WTC11 (cell line): ENCODE measurements around the gene RAD51. TPM values are rescaled to one million over a fixed set of nuclear protein-coding genes. Genes with fewer than 3 reads are reported as not detected.

Experiments
- ATAC-seq: fragments of 200-7000 bp; cut with Tn5 transposase; 2 replicates; pipeline ENCODE4 v1.10.0; 2021; ENCODE audit warnings: mild to moderate bottlenecking, moderate library complexity
- CTCF ChIA-PET: fragments of 300-600 bp; sonication (Branson Sonifier 250); formaldehyde crosslinking; loops from one replicate; lab custom pipeline; 2021; ENCODE audit warnings: antibody characterized with exemption; lab: Charles Lee
- POLR2A ChIA-PET: fragments of 350-600 bp; sonication (Branson Sonifier 250); formaldehyde crosslinking; loops from one replicate; lab custom pipeline; 2021; ENCODE audit warnings: antibody characterized with exemption; lab: Charles Lee
- DNase-seq: peaks from one replicate; pipeline ENCODE4 v3.0.0; 2021; ENCODE audit warnings: low spot score
- H3K27ac Mint-ChIP-seq: 2 replicates; pipeline ENCODE4 v1.8.0; 2021; ENCODE audit warnings: mixed read lengths
- H3K27me3 Mint-ChIP-seq: 2 replicates; pipeline ENCODE4 v1.8.0; 2021; ENCODE audit warnings: low read depth, mild to moderate bottlenecking, moderate library complexity, mixed read lengths
- H3K36me3 Mint-ChIP-seq: 2 replicates; pipeline ENCODE4 v1.8.0; 2021; ENCODE audit warnings: mixed read lengths
- H3K4me1 Mint-ChIP-seq: 2 replicates; pipeline ENCODE4 v1.8.0; 2022; ENCODE audit warnings: mixed read lengths
- H3K4me3 Mint-ChIP-seq: 2 replicates; pipeline ENCODE4 v1.8.0; 2021; ENCODE audit warnings: mild to moderate bottlenecking, moderate library complexity, mixed read lengths
- H3K9me3 Mint-ChIP-seq: 2 replicates; pipeline ENCODE4 v1.8.0; 2021; ENCODE audit warnings: mixed read lengths
- AR ChIP-seq: fragments of 250-450 bp; sonication (Bioruptor Pico); IDR thresholded peaks from 2 replicates; pipeline ENCODE4 v1.9.0; 2021; ENCODE audit warnings: mild to moderate bottlenecking
- ATF2 ChIP-seq: sonication (generic); formaldehyde crosslinking; IDR thresholded peaks from 2 replicates; pipeline ENCODE4 v1.8.1; 2022; ENCODE audit warnings: low read depth, missing genetic modification reagents, borderline replicate concordance
- ATF6 ChIP-seq: sonication (generic); formaldehyde crosslinking; IDR thresholded peaks from 2 replicates; pipeline ENCODE4 v1.8.1; 2023; ENCODE audit warnings: mild to moderate bottlenecking, missing genetic modification reagents
- CDX4 ChIP-seq: fragments of 250-450 bp; sonication (Bioruptor Pico); IDR thresholded peaks from 2 replicates; pipeline ENCODE4 v1.9.0; 2021; ENCODE audit warnings: moderate library complexity, mild to moderate bottlenecking, inconsistent platforms, borderline replicate concordance
- CREB1 ChIP-seq: sonication (generic); formaldehyde crosslinking; IDR thresholded peaks from 2 replicates; pipeline ENCODE4 v1.8.0; 2023; ENCODE audit warnings: mild to moderate bottlenecking, missing genetic modification reagents
- HMGXB4 ChIP-seq: sonication (generic); formaldehyde crosslinking; IDR thresholded peaks from 2 replicates; pipeline ENCODE4 v1.8.1; 2023; ENCODE audit warnings: mild to moderate bottlenecking, moderate library complexity, missing genetic modification reagents
- JAZF1 ChIP-seq: fragments of 250-450 bp; sonication (Bioruptor Pico); IDR thresholded peaks from 2 replicates; pipeline ENCODE4 v1.9.0; 2021; ENCODE audit warnings: moderate library complexity, mild to moderate bottlenecking, inconsistent platforms
- KAT7 ChIP-seq: sonication (generic); formaldehyde crosslinking; IDR thresholded peaks from 2 replicates; pipeline ENCODE4 v1.8.1; 2023; ENCODE audit warnings: missing genetic modification reagents, mild to moderate bottlenecking, borderline replicate concordance
- NFYB ChIP-seq: sonication (generic); formaldehyde crosslinking; conservative IDR thresholded peaks from 2 replicates; pipeline ENCODE4 v1.8.0; 2022; ENCODE audit warnings: low read depth, missing genetic modification reagents
- PRRX2 ChIP-seq: fragments of 250-450 bp; sonication (Bioruptor Pico); IDR thresholded peaks from 2 replicates; pipeline ENCODE4 v1.8.0; 2021; ENCODE audit warnings: mild to moderate bottlenecking
- SOX15 ChIP-seq: fragments of 250-450 bp; sonication (Bioruptor Pico); IDR thresholded peaks from 2 replicates; pipeline ENCODE4 v1.9.0; 2021; ENCODE audit warnings: mild to moderate bottlenecking
- TCF7 ChIP-seq: sonication (generic); formaldehyde crosslinking; IDR thresholded peaks from 2 replicates; pipeline ENCODE4 v1.8.0; 2022; ENCODE audit warnings: mild to moderate bottlenecking, low read depth, missing genetic modification reagents, moderate library complexity
- TP53 ChIP-seq: sonication (generic); formaldehyde crosslinking; IDR thresholded peaks from 2 replicates; pipeline ENCODE4 v1.8.1; 2023; ENCODE audit warnings: mild to moderate bottlenecking, missing genetic modification reagents
- ZNF121 ChIP-seq: sonication (generic); formaldehyde crosslinking; IDR thresholded peaks from 2 replicates; pipeline ENCODE4 v1.8.0; 2023; ENCODE audit warnings: missing genetic modification reagents
- total RNA-seq: library from RNA; stranded (reverse); gene quantifications from 3 replicates; pipeline ENCODE4 v1.2.3, GENCODE V29; 2021
- TF ChIP-seq, protein P1 (sequence below): fragments of 250-450 bp; sonication (Bioruptor Pico); IDR thresholded peaks from 2 replicates; pipeline ENCODE4 v2.1.2; 2022; ENCODE audit warnings: mild to moderate bottlenecking, moderate library complexity

RAD51 gene
- total RNA-seq, 1 experiment from 2014 or later, result 36.4 TPM

- Mint-ChIP-seq H3K36me3 (peaks cover 21% of the 10 kb centered on the region), H3K27ac (no peak overlapping the region), H3K4me3 (no peak overlapping the region), H3K27me3 (no peaks in the 10 kb centered on the region), H3K9me3 (no peaks in the 10 kb centered on the region), H3K4me1 (no peaks in the 10 kb centered on the region)
- CTCF ChIA-PET, result no interaction called here
- POLR2A ChIA-PET, result no interaction called here
- TF ChIP-seq TP53 (no peak), JAZF1 (CRISPR knock-in tag) (no peak)
- TF ChIP-seq, all 79 proteins: peak for 0
- ATAC-seq, result no peak
- no peak for DNase-seq
Measured at GRCh38 chr15:40773496-40773895, 78.5 kb downstream of the RAD51 start.

- DNase-seq, result no peak
- TF ChIP-seq CREB1, result no peak
- TF ChIP-seq, protein P1, sequence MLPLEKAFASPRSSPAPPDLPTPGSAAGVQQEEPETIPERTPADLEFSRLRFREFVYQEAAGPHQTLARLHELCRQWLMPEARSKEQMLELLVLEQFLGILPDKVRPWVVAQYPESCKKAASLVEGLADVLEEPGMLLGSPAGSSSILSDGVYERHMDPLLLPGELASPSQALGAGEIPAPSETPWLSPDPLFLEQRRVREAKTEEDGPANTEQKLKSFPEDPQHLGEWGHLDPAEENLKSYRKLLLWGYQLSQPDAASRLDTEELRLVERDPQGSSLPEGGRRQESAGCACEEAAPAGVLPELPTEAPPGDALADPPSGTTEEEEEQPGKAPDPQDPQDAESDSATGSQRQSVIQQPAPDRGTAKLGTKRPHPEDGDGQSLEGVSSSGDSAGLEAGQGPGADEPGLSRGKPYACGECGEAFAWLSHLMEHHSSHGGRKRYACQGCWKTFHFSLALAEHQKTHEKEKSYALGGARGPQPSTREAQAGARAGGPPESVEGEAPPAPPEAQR, result no peak
- TF ChIP-seq ATF6 (CRISPR knock-in tag), result no peak
- no peak for TF ChIP-seq CDX4 (CRISPR knock-in tag)
- no peak for TF ChIP-seq KAT7 (CRISPR knock-in tag)
- no peak for TF ChIP-seq HMGXB4 (CRISPR knock-in tag)
- TF ChIP-seq PRRX2, result no peak
- no peak for TF ChIP-seq SOX15 (CRISPR knock-in tag)
- no peak for TF ChIP-seq NFYB (CRISPR knock-in tag)
- TF ChIP-seq ATF2 (CRISPR knock-in tag), result no peak
- TF ChIP-seq TCF7 (CRISPR knock-in tag), result no peak
- no peak for TF ChIP-seq TP53
- no peak for TF ChIP-seq ZNF121
- TF ChIP-seq AR (CRISPR knock-in tag), result no peak
- TF ChIP-seq, all 79 proteins: peak for 0
- H3K36me3 Mint-ChIP-seq, result peaks cover 22% of the 10 kb centered on the region
- ChIA-PET CTCF (no interaction called here), POLR2A (no interaction called here)
- H3K27me3 Mint-ChIP-seq, result no peaks in the 10 kb centered on the region
- H3K27ac Mint-ChIP-seq, result no peak overlapping the region
- no peaks in the 10 kb centered on the region for H3K4me1 Mint-ChIP-seq
- ATAC-seq, result no peak
- H3K9me3 Mint-ChIP-seq, result no peaks in the 10 kb centered on the region
- H3K4me3 Mint-ChIP-seq, result no peak overlapping the region
Measured at GRCh38 chr15:40773902-40774301, 78.9 kb downstream of the RAD51 start.
